SJSA1 (cell line): Measurements from ENCODE around the gene CCDC116. TPM values are rescaled to one million over a fixed set of nuclear protein-coding genes. Genes with fewer than 3 reads are reported as not detected.
"Not testable (repeated sequence)": the region's sequence is repeated elsewhere in the genome, so short reads cannot be mapped to it uniquely, and the experiment has no call there.

Experiments used
- DNase-seq, 2 experiments: peaks; one replicate each; pipeline ENCODE4 v3.0.0-alpha.2; 2015 to 2020; ENCODE audit warnings: low spot score in 2 of 2, low read depth in 1 of 2
- H3K27ac ChIP-seq: fragments of 250-450 bp; sonication (Bioruptor Pico); 2 replicates; pipeline ENCODE4 v1.5.1; 2020; ENCODE audit warnings: mild to moderate bottlenecking, moderate library complexity
- H3K27me3 ChIP-seq: fragments of 250-450 bp; sonication (Bioruptor Pico); replicated peaks from 2 replicates; pipeline ENCODE4 v1.5.1; 2020; ENCODE audit warnings: mild to moderate bottlenecking, moderate library complexity
- H3K36me3 ChIP-seq: fragments of 250-450 bp; sonication (Bioruptor Pico); 2 replicates; pipeline ENCODE4 v1.5.1; 2020; ENCODE audit warnings: mild to moderate bottlenecking
- H3K4me1 ChIP-seq: fragments of 250-450 bp; sonication (Bioruptor Pico); replicated peaks from 2 replicates; pipeline ENCODE4 v1.6.1; 2021; ENCODE audit warnings: mild to moderate bottlenecking
- H3K4me3 ChIP-seq: fragments of 250-450 bp; sonication (Bioruptor Pico); 2 replicates; pipeline ENCODE4 v1.5.1; 2020; ENCODE audit warnings: mild to moderate bottlenecking
- H3K9me3 ChIP-seq: fragments of 250-450 bp; sonication (Bioruptor Pico); replicated peaks from 2 replicates; pipeline ENCODE4 v1.5.1; 2020; ENCODE audit warnings: mild to moderate bottlenecking
- total RNA-seq: library from RNA; depleted of rRNA; stranded (reverse); fragments of >200 nt; shearing (Covaris generic); gene quantifications from 2 replicates; pipeline ENCODE4 v1.2.3, GENCODE V29; 2014

CCDC116 gene
- total RNA-seq, 1 experiment from 2014 or later: 0.13 TPM

DNA sequence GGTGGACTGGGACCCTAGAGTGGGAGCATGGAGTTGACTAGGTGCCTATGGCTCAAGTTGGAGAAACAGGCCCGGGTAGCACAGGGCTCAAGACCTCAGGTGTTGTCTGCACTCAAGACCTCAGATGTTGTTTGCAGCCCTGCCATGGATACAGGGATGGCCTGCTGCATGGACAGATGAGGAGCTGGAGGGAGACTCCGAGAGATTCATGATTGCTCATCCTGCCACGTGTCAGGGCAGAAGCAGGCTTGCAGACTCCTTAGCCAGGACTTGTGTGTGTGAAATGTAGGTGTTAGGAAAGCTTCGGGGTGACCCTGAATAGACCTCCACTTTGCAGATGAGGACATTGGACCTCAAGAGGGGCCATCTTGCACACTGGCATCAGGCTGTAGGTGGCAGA is 921 bp downstream of the CCDC116 start:
- no peak for DNase-seq

GRCh38 chr22:21634081-21634480 is 1.5 kb downstream of the CCDC116 start:
- Histone ChIP-seq H3K36me3 (peaks cover 7% of the 10 kb centered on the region), H3K27me3 (no peaks in the 10 kb centered on the region), H3K4me1 (peaks cover 6% of the 10 kb centered on the region), H3K9me3 (peaks cover 5% of the 10 kb centered on the region), H3K4me3 (no peak overlapping the region), H3K27ac (no peak overlapping the region)
- no peak for DNase-seq

More for the DNA sequence above, 921 bp downstream of the CCDC116 start:
- H3K27ac ChIP-seq: no peak overlapping the region
- H3K36me3 ChIP-seq: peaks cover 11% of the 10 kb centered on the region
- H3K4me1 ChIP-seq: peaks cover 9% of the 10 kb centered on the region
- H3K27me3 ChIP-seq: no peaks in the 10 kb centered on the region
- H3K4me3 ChIP-seq: no peak overlapping the region
- H3K9me3 ChIP-seq: peaks cover 6% of the 10 kb centered on the region

DNA sequence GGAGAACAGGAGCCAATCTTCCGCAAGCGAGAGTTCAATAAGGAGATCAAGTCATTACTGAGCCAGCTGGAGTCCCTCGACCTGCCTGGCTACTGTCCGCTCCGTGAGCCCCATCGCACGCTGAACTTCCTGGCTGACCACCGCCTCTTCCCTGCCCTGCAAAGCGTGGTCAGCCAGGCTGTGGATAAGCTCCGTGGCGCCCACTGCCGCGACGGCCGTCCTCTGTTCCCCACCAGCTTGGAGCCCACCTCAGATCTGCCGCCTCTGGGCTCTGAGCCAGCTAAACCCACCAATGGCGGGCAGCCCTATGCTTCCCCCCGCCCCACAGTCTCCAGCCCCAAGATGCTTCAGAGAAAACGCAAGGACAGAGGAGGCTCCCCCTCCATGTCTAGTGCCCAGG is 2.3 kb downstream of the CCDC116 start:
- no peaks in the 10 kb centered on the region for H3K36me3 ChIP-seq
- H3K27me3 ChIP-seq: no peaks in the 10 kb centered on the region
- H3K9me3 ChIP-seq: no peaks in the 10 kb centered on the region
- H3K27ac ChIP-seq: no peak overlapping the region
- no peak for DNase-seq
- H3K4me1 ChIP-seq: no peaks in the 10 kb centered on the region
- no peak overlapping the region for H3K4me3 ChIP-seq

DNA sequence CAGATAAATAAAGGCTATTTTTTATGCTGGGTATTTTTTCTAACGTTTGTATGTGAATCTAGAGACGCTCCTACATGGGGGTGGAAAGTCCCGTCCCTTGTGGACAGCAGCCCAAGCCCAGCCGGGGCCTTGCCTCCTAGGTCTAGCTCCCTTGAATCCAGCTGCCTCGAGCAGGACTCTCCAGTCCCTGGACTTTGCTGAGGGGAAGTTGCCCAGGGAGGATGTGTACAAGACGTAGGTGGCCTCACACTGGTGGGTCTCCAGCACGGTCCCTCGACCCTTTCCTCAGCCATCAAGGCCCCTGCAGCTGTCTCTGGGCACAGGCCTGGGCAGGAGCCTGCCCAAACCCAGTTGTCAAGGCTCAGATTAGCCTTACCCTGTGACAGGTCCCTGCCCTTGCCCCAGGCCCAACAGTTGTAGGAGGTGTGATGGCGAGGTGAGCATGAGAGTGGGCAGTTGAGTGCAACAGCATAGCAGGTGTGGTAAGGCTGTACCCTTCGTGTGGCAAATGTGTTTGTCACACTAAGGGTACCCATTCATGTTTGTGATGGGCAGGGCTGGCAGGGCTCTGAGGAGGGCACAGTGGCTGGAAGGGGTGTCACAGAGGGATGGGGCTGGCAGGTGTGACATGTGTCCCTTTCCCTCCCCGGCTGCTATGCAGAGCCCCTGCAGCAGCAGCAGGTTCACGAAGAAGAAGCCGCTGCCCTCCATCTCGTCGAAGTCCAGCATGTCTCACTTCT is 3.4 kb downstream of the CCDC116 start:
- Histone ChIP-seq H3K4me3 (no peak overlapping the region), H3K4me1 (peaks cover 3% of the 10 kb centered on the region), H3K27ac (no peak overlapping the region), H3K36me3 (no peaks in the 10 kb centered on the region), H3K9me3 (no peaks in the 10 kb centered on the region), H3K27me3 (no peaks in the 10 kb centered on the region)
- no peak for DNase-seq

DNA sequence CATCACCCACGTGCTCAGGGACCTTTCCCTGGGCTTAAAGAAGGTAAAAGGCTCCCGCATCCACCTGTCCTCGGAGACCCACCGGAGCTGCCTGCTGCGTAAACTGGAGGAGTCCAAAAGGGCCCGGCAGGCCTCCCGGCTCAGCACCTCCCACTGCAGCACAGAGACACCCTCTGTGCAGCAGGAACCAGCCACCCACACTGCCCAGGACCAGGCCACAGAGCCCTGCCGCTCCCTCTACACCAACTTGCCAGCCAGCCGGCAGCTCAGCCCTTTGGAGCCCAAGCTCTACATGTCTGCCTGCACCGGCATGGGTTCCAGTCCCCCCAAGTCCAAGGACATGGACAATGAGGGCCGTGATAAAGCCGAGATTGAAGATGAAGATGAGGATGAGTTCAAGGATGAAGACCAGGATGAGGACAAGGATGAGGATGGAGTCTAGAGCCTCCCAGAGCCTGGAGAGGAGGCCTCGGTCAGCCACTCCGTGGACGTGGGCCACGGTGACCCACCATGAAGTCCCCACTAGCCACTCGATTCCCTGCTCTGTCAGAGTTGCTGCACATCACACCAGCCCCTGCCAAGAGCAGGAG is 4.2 kb downstream of the CCDC116 start:
- Histone ChIP-seq H3K36me3 (no peaks in the 10 kb centered on the region), H3K27ac (no peak overlapping the region), H3K9me3 (no peaks in the 10 kb centered on the region), H3K27me3 (no peaks in the 10 kb centered on the region), H3K4me1 (peaks cover 11% of the 10 kb centered on the region), H3K4me3 (no peak overlapping the region)
- no peak for DNase-seq

DNA sequence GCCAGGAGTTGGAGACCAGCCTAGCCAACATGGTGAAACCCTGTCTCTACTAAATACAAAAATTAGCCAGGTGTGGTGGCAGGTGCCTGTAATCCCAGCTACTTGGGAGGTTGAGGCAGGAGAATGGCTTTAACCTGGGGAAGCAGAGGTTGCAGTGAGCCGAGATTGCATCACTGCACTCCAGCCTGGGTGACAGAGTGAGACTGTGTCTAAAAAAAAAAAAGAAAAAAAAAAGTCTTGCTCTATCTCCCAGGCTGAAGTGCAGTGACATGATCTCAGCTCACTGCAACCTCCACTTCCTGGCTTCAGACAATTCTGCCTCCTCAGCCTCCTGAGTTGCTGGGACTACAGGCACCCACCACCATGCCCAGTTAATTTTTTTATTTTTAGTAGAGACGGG is 4.9 kb downstream of the CCDC116 start:
- not testable (repeated sequence) for DNase-seq, H3K9me3 ChIP-seq, H3K27me3 ChIP-seq, H3K36me3 ChIP-seq, H3K27ac ChIP-seq, H3K4me3 ChIP-seq
- H3K4me1 ChIP-seq: peaks cover 11% of the 10 kb centered on the region

DNA sequence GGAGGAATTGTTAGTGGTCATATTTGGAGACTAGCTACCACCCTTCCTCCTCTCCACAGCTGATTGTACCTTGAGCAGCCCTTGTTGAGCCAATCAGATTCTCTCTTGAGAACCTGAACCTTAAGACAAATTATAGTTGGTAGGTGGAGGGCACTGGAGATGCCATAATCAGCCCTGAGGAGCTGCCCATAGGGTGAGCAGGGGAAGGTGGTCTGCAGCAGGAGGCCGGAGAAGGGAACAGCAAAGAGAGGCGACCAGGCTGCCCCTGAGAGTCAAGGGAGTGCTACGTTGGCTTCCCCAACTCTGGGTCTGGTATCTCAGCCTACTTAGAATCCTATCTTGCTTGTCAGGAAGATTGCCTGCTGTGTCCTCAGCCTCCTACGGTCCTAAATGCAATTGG is 6.8 kb downstream of the CCDC116 start:
- Histone ChIP-seq H3K27me3 (no peaks in the 10 kb centered on the region), H3K4me1 (peaks cover 14% of the 10 kb centered on the region), H3K4me3 (no peak overlapping the region), H3K27ac (no peak overlapping the region), H3K36me3 (peaks cover 8% of the 10 kb centered on the region), H3K9me3 (no peaks in the 10 kb centered on the region)
- DNase-seq: no peak

DNA sequence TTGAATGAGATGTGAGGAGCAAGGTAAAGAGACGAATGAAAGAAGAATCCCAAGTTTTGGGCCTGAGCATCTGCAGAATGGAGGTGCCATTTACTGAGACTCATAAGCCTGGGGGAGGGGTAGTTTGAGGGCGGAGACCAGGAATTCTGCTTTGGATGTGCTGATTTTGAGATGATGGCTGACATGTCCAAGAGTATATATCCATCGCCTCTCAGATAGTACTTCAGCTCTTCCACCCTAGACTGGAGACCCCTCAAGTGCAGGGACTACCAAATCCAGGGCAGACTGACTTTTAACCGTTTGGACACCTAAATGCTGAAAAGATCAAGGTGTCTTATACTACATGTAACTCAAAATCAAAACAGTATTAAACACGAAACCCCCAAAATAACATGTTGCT is 8.2 kb downstream of the CCDC116 start:
- Histone ChIP-seq H3K4me3 (no peak overlapping the region), H3K27me3 (no peaks in the 10 kb centered on the region), H3K4me1 (peaks cover 14% of the 10 kb centered on the region), H3K27ac (no peak overlapping the region), H3K9me3 (no peaks in the 10 kb centered on the region), H3K36me3 (peaks cover 11% of the 10 kb centered on the region)
- DNase-seq: no peak

GRCh38 chr22:21641417-21641788 is 8.8 kb downstream of the CCDC116 start:
- Histone ChIP-seq H3K36me3 (peaks cover 15% of the 10 kb centered on the region), H3K27ac (peak overlapping the region; percentile 23; the same call in 1 of the 2 replicates), H3K4me1 (peaks cover 14% of the 10 kb centered on the region), H3K9me3 (no peaks in the 10 kb centered on the region), H3K27me3 (no peaks in the 10 kb centered on the region), H3K4me3 (peak overlapping the region; percentile 67)
- no peak for DNase-seq

DNA sequence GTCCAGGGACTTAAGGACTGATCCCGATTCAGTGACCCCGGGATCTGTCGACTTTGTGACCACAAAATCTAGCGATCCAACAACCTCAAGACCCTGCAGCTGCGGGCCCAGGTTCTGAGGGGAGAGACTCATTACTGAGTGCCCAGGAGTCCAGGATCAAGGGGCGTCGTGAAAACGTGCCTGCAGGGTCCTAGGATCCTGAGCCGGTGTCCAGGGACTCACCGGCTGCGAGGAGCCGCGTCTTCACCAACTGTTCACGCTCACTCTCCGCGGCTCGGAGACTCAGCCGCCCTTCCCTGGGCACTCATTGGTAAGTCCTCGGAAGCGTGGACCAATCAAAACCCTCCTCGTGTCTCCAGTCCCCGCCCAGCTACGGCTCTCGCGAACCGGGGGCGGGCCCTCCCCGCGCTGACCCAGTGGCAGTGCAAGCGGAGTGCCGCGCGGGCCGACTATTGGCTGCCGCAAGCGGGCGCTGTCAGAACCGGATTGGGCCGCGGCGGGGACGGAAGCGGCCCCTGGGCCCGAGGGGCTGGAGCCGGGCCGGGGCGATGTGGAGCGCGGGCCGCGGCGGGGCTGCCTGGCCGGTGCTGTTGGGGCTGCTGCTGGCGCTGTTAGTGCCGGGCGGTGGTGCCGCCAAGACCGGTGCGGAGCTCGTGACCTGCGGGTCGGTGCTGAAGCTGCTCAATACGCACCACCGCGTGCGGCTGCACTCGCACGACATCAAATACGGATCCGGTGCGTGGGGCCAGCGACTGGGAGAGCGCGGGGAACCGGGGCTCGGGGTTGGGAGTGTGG is 9.4 kb downstream of the CCDC116 start, which contains the start of gene SDF2L1:
TSS of gene SDF2L1 (plus strand) at position 514 of the 795 bp plus-strand sequence. CDS start at position 549, 35 bp downstream.
- H3K27me3 ChIP-seq: no peaks in the 10 kb centered on the region
- H3K27ac ChIP-seq: peak within 1 kb of the TSS; percentile 55
- H3K9me3 ChIP-seq: no peaks in the 10 kb centered on the region
- H3K4me3 ChIP-seq: peak within 1 kb of the TSS; percentile 67
- peaks cover 19% of the 10 kb centered on the region for H3K36me3 ChIP-seq
- peak; percentile 99 for DNase-seq
- peaks cover 14% of the 10 kb centered on the region for H3K4me1 ChIP-seq

DNA sequence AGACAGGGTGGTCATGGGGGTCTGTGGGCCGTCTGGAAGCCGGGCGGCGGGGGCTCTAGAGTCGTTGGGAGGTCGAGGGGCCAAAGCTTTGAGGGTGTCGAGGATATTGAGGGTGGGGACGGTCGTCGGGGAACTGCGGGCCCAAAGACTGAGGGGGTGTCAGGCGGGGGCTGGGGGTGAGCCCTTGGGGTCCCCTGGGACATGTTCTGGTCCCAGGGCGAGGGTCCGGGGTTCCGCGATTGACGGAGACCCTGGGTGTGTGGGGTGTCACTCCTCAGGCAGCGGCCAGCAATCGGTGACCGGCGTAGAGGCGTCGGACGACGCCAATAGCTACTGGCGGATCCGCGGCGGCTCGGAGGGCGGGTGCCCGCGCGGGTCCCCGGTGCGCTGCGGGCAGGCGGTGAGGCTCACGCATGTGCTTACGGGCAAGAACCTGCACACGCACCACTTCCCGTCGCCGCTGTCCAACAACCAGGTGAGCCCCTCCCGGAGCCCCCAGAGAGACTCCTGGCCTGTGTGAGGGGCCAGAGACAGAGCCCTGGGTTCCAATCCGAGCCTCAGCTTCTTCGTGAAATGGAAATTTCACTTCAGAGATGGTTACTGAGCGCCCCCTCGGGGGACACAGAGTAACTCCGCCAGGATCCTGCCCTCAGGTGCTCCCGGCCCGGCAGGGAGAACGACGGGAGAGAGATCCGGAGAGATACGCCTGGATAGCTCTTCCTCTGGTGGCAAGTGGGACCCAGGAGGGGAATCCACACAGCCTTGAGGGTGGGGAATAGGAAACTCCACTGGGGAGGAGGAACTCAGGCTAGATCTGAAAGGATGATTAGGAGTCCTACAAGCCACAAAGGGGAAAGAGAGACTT is 10.3 kb downstream of the CCDC116 start:
- Histone ChIP-seq H3K27ac (peak overlapping the region; percentile 55), H3K4me3 (peak overlapping the region; percentile 67), H3K4me1 (peaks cover 14% of the 10 kb centered on the region), H3K27me3 (no peaks in the 10 kb centered on the region), H3K36me3 (peaks cover 24% of the 10 kb centered on the region), H3K9me3 (no peaks in the 10 kb centered on the region)
- peak; percentile 71 to 76 for DNase-seq

- Histone ChIP-seq H3K4me1 (peaks cover 14% of the 10 kb centered on the region), H3K27ac (no peak overlapping the region), H3K27me3 (no peaks in the 10 kb centered on the region), H3K9me3 (no peaks in the 10 kb centered on the region), H3K4me3 (no peak overlapping the region), H3K36me3 (peaks cover 28% of the 10 kb centered on the region)
- DNase-seq: no peak
These were observed 11.2 kb downstream of the CCDC116 start for GRCh38 chr22:21643533-21644357.
